Colonic mucosa (tissue), 4 donors: Measurements from ENCODE around the gene PPARA. TPM values are rescaled to one million over a fixed set of nuclear protein-coding genes. Genes with fewer than 3 reads are reported as not detected.

ENCODE experiments used
- DNase-seq: peaks from one replicate; pipeline ENCODE4 v3.0.0-alpha.2; 2020
- H3K27ac ChIP-seq: fragments of 200-600 bp; one replicate; pipeline ENCODE4 v1.8.0; 2021
- H3K27me3 ChIP-seq: fragments of 200-600 bp; one replicate; pipeline ENCODE4 v1.8.0; 2021
- H3K36me3 ChIP-seq: fragments of 200-600 bp; one replicate; pipeline ENCODE4 v1.8.0; 2021
- H3K4me1 ChIP-seq: fragments of 200-600 bp; one replicate; pipeline ENCODE4 v1.8.0; 2021; ENCODE audit warnings: mild to moderate bottlenecking
- H3K4me3 ChIP-seq: fragments of 200-600 bp; one replicate; pipeline ENCODE4 v1.8.0; 2021
- H3K9ac ChIP-seq, 2 donors: one replicate each; pipeline ENCODE4 v1.7.0; 2013; ENCODE audit warnings: control low read depth in 2 of 2, low read depth in 2 of 2, low read length in 2 of 2
- H3K9me3 ChIP-seq: fragments of 200-600 bp; one replicate; pipeline ENCODE4 v1.8.0; 2021
- CTCF ChIP-seq: fragments of 200-600 bp; IDR thresholded peaks from one replicate; pipeline ENCODE4 v1.8.0; 2022; ENCODE audit warnings: antibody characterized with exemption, mild to moderate bottlenecking
- intact Hi-C: fragments of 100-400 bp; cut with DNase I; formaldehyde crosslinking; loops from one replicate; pipeline ENCODE4 v1.14.1; 2022
- total RNA-seq, 2 donors: library from RNA; stranded (reverse); fragmentation: NEBNext Ultra II Directional in 1 of 2; extraction: Animal tissue kit (Norgen Biotek cat#: 25700) in 1 of 2; gene quantifications; one replicate each; pipeline ENCODE4 v1.2.1, GENCODE V29; 2021
- donor health status: healthy.
- donor health status: DM: no; HTN: no; CAD: no.
- donor health status: DM: no; HTN: no; CAD: no.

The PPARA gene
- total RNA-seq, 2 donors from 2014 or later, result 59.8 to 74.8 TPM

GRCh38 chr22:46179748-46180147, 29.4 kb downstream of the PPARA start:
- H3K9me3 ChIP-seq, result no peaks in the 10 kb centered on the region
- H3K27ac ChIP-seq, result no peak overlapping the region
- H3K4me3 ChIP-seq, result no peak overlapping the region
- no peak for TF ChIP-seq CTCF
- H3K4me1 ChIP-seq, result no peaks in the 10 kb centered on the region
- intact Hi-C loops, result no loop called here
- no peaks in the 10 kb centered on the region for H3K36me3 ChIP-seq
- no peaks in the 10 kb centered on the region for H3K27me3 ChIP-seq
- no peak overlapping the region for H3K9ac ChIP-seq
- no peak for DNase-seq

GRCh38 chr22:46180370-46181137, 30.2 kb downstream of the PPARA start:
- Histone ChIP-seq H3K27me3 (no peaks in the 10 kb centered on the region), H3K9me3 (no peaks in the 10 kb centered on the region), H3K36me3 (no peaks in the 10 kb centered on the region), H3K27ac (no peak overlapping the region), H3K4me3 (no peak overlapping the region), H3K4me1 (no peaks in the 10 kb centered on the region), H3K9ac (no peak overlapping the region)
- no peak for DNase-seq
- no peak for TF ChIP-seq CTCF
- intact Hi-C loops, result no loop called here

GRCh38 chr22:46183733-46184132, 33.4 kb downstream of the PPARA start:
- H3K27me3 ChIP-seq, result no peaks in the 10 kb centered on the region
- H3K9me3 ChIP-seq, result no peaks in the 10 kb centered on the region
- H3K9ac ChIP-seq, result no peak overlapping the region
- no peaks in the 10 kb centered on the region for H3K4me1 ChIP-seq
- no peak overlapping the region for H3K4me3 ChIP-seq
- TF ChIP-seq CTCF, result no peak
- H3K36me3 ChIP-seq, result no peaks in the 10 kb centered on the region
- intact Hi-C loops, result no loop called here
- no peak for DNase-seq
- H3K27ac ChIP-seq, result no peak overlapping the region

GRCh38 chr22:46185283-46185682, 35.0 kb downstream of the PPARA start:
- TF ChIP-seq CTCF, result no peak
- no peak overlapping the region for H3K9ac ChIP-seq
- H3K27me3 ChIP-seq, result no peaks in the 10 kb centered on the region
- intact Hi-C loops, result no loop called here
- H3K4me1 ChIP-seq, result no peaks in the 10 kb centered on the region
- H3K9me3 ChIP-seq, result no peaks in the 10 kb centered on the region
- H3K36me3 ChIP-seq, result no peaks in the 10 kb centered on the region
- no peak overlapping the region for H3K27ac ChIP-seq
- no peak overlapping the region for H3K4me3 ChIP-seq
- no peak for DNase-seq

- peaks cover 7% of the 10 kb centered on the region for H3K4me1 ChIP-seq
- no peaks in the 10 kb centered on the region for H3K27me3 ChIP-seq
- no peak overlapping the region for H3K4me3 ChIP-seq
- H3K9me3 ChIP-seq, result no peaks in the 10 kb centered on the region
- H3K9ac ChIP-seq, result no peak overlapping the region
- DNase-seq, result no peak
- H3K36me3 ChIP-seq, result no peaks in the 10 kb centered on the region
- TF ChIP-seq CTCF, result no peak
- no peak overlapping the region for H3K27ac ChIP-seq
- intact Hi-C loops, result no loop called here
These were observed 37.5 kb downstream of the PPARA start for GRCh38 chr22:46187862-46188261.
